ENCODE data around the gene TRIM37.

DNA sequence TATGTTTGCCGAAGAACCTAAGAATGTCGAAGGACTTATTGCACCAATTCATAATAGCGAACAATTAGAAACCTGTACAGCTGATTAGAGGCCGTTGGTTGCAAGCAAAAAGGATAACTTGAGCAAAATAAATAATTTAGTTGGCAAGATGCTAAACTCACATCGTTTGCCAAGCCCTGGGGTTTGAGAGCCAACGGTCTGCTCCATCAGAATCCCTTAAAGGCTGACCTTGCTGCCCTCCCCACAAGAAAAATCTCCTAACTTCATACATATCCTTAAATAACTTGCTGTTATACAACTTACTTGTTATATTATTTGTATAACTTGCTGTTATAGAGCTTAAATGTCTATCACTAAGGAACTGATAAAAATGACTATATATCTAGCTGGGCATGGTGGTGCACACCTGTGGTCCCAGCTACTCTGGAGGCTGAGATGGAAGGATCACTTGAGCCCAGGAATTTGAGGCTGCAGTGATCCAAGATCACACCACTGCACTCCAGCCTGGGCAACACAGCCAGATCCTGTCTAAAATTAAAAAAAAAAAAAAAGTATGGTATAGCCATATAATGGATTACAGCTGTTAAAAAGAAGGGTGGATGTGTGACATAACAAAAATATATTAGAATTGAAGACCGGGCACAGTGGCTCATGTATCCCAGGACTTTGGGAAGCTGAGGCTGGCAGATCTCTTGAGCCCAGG, 1.9 kb upstream of the TRIM37 start:
- TF ChIP-seq, protein P1, sequence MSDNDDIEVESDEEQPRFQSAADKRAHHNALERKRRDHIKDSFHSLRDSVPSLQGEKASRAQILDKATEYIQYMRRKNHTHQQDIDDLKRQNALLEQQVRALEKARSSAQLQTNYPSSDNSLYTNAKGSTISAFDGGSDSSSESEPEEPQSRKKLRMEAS (IDR thresholded peaks at IDR 0.05): no peak
- TF ChIP-seq EP300 (IDR thresholded peaks at IDR 0.05; ENCODE audit: borderline replicate concordance in 1 of 2, low read depth in 2 of 2, low read length in 2 of 2) (no peak), EZH2 (IDR thresholded peaks at IDR 0.05; ENCODE audit: low read depth, low read length, severe bottlenecking) (no peak), TCF12 (IDR thresholded peaks at IDR 0.05; ENCODE audit: low read depth, low read length) (no peak), POLR2A (IDR thresholded peaks at IDR 0.05; ENCODE audit: control extremely low read depth in 1 of 2, low read depth in 2 of 2, low read length in 2 of 2) (no peak), FOSL1 (IDR thresholded peaks at IDR 0.05; ENCODE audit: insufficient read depth, low read depth, low read length) (no peak)
- TF ChIP-seq, protein P2, sequence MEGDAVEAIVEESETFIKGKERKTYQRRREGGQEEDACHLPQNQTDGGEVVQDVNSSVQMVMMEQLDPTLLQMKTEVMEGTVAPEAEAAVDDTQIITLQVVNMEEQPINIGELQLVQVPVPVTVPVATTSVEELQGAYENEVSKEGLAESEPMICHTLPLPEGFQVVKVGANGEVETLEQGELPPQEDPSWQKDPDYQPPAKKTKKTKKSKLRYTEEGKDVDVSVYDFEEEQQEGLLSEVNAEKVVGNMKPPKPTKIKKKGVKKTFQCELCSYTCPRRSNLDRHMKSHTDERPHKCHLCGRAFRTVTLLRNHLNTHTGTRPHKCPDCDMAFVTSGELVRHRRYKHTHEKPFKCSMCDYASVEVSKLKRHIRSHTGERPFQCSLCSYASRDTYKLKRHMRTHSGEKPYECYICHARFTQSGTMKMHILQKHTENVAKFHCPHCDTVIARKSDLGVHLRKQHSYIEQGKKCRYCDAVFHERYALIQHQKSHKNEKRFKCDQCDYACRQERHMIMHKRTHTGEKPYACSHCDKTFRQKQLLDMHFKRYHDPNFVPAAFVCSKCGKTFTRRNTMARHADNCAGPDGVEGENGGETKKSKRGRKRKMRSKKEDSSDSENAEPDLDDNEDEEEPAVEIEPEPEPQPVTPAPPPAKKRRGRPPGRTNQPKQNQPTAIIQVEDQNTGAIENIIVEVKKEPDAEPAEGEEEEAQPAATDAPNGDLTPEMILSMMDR (IDR thresholded peaks at IDR 0.05; ENCODE audit: control extremely low read depth in 1 of 3, insufficient read depth in 1 of 3, low read depth in 1 of 3, low read length in 3 of 3): no peak

Data from H1 (cell line).